Motor neuron (in vitro differentiated cells): ENCODE data around the gene CASR. TPM values are rescaled to one million over a fixed set of nuclear protein-coding genes. Genes with fewer than 3 reads are reported as not detected.
"Not testable (repeated sequence)": the region's sequence is repeated elsewhere in the genome, so short reads cannot be mapped to it uniquely, and the experiment has no call there.

Source experiments
- ATAC-seq, 8 experiments: fragments of 200-7000 bp; cut with Tn5 transposase; replicated peaks in 6 of 8; 2 replicates each; pipeline ENCODE4 v1.8.0; 2021; ENCODE audit warnings: mild to moderate bottlenecking in 8 of 8, moderate library complexity in 8 of 8
- H3K27ac ChIP-seq, 2 donors: fragments of 250-450 bp; sonication (Bioruptor Pico); 2 replicates each; pipeline ENCODE4 v1.9.0; 2021; ENCODE audit warnings: antibody characterized with exemption in 2 of 2, mild to moderate bottlenecking in 2 of 2, moderate library complexity in 1 of 2
- H3K4me1 ChIP-seq, 2 donors: fragments of 250-450 bp; sonication (Bioruptor Pico); replicated peaks in 1 of 2; 2 replicates each; pipeline ENCODE4 v1.6.1; 2021; ENCODE audit warnings: antibody characterized with exemption in 2 of 2, mild to moderate bottlenecking in 2 of 2, moderate library complexity in 1 of 2
- H3K4me3 ChIP-seq, 5 donors: fragments of 250-450 bp; sonication (Bioruptor Pico); 2 replicates each; pipeline ENCODE4 v1.9.0; 2021; ENCODE audit warnings: antibody characterized with exemption in 5 of 5, mild to moderate bottlenecking in 5 of 5, moderate library complexity in 4 of 5
- WGBS, 10 experiments: fragments of 450-650 bp; shearing (Covaris generic); methylation state at CpG; one replicate each; pipeline ENCODE4 v1.0.0; 2022; 5-methylcytosine and 5-hydroxymethylcytosine counted together
- in situ Hi-C, 9 experiments: fragments of 400-800 bp; cut with MboI; loops; one replicate each; pipeline ENCODE4 v1.15.0; 2021; ENCODE audit warnings: low sequenced_read_pairs in 9 of 9, low pct_unique_long_range_greater_than_20kb in 2 of 9; ENCODE audit not compliant: unreplicated experiment in 9 of 9
- total RNA-seq, 8 experiments: library from RNA; unstranded; fragments of 300-600 nt; gene quantifications; 2 replicates each; pipeline versions ENCODE4 v1.2.3 to v1.2.4, GENCODE V29; 2022

CASR gene, protein sequence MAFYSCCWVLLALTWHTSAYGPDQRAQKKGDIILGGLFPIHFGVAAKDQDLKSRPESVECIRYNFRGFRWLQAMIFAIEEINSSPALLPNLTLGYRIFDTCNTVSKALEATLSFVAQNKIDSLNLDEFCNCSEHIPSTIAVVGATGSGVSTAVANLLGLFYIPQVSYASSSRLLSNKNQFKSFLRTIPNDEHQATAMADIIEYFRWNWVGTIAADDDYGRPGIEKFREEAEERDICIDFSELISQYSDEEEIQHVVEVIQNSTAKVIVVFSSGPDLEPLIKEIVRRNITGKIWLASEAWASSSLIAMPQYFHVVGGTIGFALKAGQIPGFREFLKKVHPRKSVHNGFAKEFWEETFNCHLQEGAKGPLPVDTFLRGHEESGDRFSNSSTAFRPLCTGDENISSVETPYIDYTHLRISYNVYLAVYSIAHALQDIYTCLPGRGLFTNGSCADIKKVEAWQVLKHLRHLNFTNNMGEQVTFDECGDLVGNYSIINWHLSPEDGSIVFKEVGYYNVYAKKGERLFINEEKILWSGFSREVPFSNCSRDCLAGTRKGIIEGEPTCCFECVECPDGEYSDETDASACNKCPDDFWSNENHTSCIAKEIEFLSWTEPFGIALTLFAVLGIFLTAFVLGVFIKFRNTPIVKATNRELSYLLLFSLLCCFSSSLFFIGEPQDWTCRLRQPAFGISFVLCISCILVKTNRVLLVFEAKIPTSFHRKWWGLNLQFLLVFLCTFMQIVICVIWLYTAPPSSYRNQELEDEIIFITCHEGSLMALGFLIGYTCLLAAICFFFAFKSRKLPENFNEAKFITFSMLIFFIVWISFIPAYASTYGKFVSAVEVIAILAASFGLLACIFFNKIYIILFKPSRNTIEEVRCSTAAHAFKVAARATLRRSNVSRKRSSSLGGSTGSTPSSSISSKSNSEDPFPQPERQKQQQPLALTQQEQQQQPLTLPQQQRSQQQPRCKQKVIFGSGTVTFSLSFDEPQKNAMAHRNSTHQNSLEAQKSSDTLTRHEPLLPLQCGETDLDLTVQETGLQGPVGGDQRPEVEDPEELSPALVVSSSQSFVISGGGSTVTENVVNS
- total RNA-seq = 1 to 10 TPM in 1 of 8 experiments, under 1 TPM in 6, not detected in 1; 0.07 to 1.1 (median 0.22) TPM

- ATAC-seq = no peak
- Histone ChIP-seq H3K4me1 (no peaks in the 10 kb centered on the region), H3K4me3 (peak within 1 kb of the TSS in 4 of 5 donors; percentile 1 to 20 (median 12)), H3K27ac (no peak within 1 kb of the TSS)
- in situ Hi-C loops = no loop called here
- WGBS, 10 experiments = 0 to 31% (median 3%) methylated on average over 1 to 11 of the region's 14 CpGs; no CpG with 5 or more reads in 3 of the 10 experiments
These were observed at the start of gene CASR for GRCh38 chr3:122183521-122183892. CASR (plus strand) TSS chr3:122183668; CDS start chr3:122254190, 70,522 bp downstream.

DNA sequence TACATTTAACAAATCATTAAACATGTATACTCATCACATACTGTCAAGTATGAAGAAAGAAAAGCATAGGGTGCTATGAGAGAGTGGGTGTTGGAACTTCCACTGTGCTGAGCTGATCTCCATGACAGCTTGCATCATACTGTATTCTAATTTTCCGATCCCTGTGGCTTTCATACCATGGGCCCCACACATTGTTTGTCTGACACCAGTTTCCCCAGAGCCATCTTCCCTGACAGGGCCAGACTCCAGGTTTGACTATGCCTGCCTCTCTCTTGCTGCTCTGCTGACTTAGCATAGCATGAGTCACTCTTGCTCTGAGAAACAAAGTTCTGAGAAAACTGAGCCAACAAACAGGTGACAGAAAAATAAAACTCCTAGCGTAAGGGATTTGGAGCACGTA, 37.0 kb upstream of the CASR start:
- H3K27ac ChIP-seq = no peak overlapping the region
- 14 to 100% (median 86%) methylated on average over 1 to 3 of the region's 3 CpGs; no CpG with 5 or more reads in 1 of the 10 experiments for WGBS, 10 experiments

DNA sequence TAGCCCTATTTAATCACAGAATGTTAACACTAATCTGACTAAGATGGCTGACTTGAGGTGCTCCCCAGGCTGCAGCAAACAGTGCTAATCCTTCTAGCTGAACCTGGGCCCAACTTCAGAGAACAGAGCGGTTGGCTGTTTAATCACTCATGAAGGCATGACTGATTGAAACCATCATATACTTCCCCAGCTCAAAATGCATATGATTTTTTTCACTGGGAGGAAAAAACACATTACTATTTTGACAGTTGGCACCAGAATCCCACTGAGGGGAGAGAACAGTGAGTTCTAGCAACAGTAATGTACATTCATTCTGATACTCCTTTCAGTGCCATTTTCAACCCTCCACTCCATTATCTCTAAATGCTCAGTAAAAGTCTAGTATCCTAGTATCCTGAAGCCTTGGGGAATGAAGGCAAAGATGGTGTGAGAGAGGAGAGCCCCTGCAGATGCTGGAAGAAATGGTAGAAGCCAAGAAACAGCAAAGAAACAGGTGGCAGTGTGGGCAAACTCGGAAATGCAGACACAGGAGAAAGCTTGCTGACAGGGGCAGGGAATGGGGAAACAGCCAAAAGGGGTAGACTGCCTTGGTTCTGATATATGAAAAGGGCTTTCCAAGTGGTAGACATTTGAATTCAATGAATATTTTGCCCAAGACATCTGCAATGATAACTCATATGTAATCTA, 34.4 kb upstream of the CASR start:
- Histone ChIP-seq H3K4me3 (no peak overlapping the region), H3K4me1 (no peaks in the 10 kb centered on the region), H3K27ac (no peak overlapping the region)
- in situ Hi-C loops = no loop called here
- ATAC-seq = peak in 1 of 8 experiments; percentile 13
- WGBS, 10 experiments = 0 to 100% (median 63%) methylated on average over 1 to 2 of the region's 2 CpGs; no CpG with 5 or more reads in 1 of the 10 experiments

More for the DNA sequence above, 37.0 kb upstream of the CASR start:
- peak in 2 of 8 experiments; percentile 53 to 73 for ATAC-seq
- in situ Hi-C loops = no loop called here
- Histone ChIP-seq H3K4me1 (no peaks in the 10 kb centered on the region), H3K4me3 (no peak overlapping the region)

- Histone ChIP-seq H3K4me3 (no peak overlapping the region), H3K27ac (no peak overlapping the region), H3K4me1 (no peaks in the 10 kb centered on the region)
- in situ Hi-C loops = no loop called here
- peak in 3 of 8 experiments; percentile 24 to 52 (median 27) for ATAC-seq
- WGBS, 10 experiments = 7 to 100% (median 52%) methylated on average over 1 to 2 of the region's 2 CpGs
These were observed 32.0 kb upstream of the CASR start for GRCh38 chr3:122151480-122151879.

GRCh38 chr3:122164983-122165382, 18.5 kb upstream of the CASR start:
- H3K4me1 ChIP-seq, H3K4me3 ChIP-seq, in situ Hi-C loops, ATAC-seq, H3K27ac ChIP-seq: not testable (repeated sequence)
- no CpG with 5 or more reads among the region's 31 CpGs for WGBS, 10 experiments

GRCh38 chr3:122167630-122168029, 15.8 kb upstream of the CASR start:
- Histone ChIP-seq H3K27ac (no peak overlapping the region), H3K4me3 (no peak overlapping the region), H3K4me1 (no peaks in the 10 kb centered on the region)
- in situ Hi-C loops = no loop called here
- no peak for ATAC-seq

GRCh38 chr3:122168044-122168443, 15.4 kb upstream of the CASR start:
- no peak for ATAC-seq

DNA sequence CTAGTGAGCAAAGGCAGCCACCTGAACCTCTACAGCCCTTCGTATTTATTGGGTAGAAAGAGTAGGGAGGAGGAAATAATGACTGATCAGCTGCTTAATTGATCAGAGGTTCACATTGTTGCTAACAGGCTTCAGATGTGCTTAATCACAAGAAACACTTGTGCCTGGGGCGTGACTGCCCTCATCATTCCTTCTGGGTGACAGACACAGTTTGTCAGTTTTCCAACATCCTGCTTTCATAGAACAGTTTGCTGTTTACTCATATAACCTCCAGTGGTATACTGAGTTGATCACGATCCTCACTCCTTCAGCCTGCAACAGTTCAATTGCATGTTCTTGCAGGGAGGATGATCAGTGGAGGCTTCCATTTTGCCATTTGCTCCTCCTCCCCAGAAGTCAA, 13.6 kb upstream of the CASR start:
- in situ Hi-C loops = no loop called here
- WGBS, 10 experiments = 0 to 100% (median 71%) methylated on average over 1 to 3 of the region's 3 CpGs; no CpG with 5 or more reads in 1 of the 10 experiments
- ATAC-seq = no peak
- H3K4me3 ChIP-seq = no peak overlapping the region
- no peak overlapping the region for H3K27ac ChIP-seq
- no peaks in the 10 kb centered on the region for H3K4me1 ChIP-seq

More at GRCh38 chr3:122168044-122168443, 15.4 kb upstream of the CASR start:
- in situ Hi-C loops = no loop called here
- Histone ChIP-seq H3K4me1 (no peaks in the 10 kb centered on the region), H3K27ac (no peak overlapping the region), H3K4me3 (no peak overlapping the region)
- WGBS, 10 experiments = 0 to 88% (median 63%) methylated on average over 1 to 3 of the region's 3 CpGs; no CpG with 5 or more reads in 6 of the 10 experiments

- H3K4me1 ChIP-seq, ATAC-seq, H3K4me3 ChIP-seq, H3K27ac ChIP-seq, in situ Hi-C loops: not testable (repeated sequence)
- 40 to 92% (median 50%) methylated on average over 2 of the region's 2 CpGs; no CpG with 5 or more reads in 7 of the 10 experiments for WGBS, 10 experiments
These were observed 12.1 kb upstream of the CASR start for GRCh38 chr3:122171361-122171760.

GRCh38 chr3:122178711-122179110, 4.8 kb upstream of the CASR start:
- Histone ChIP-seq H3K27ac (no peak overlapping the region), H3K4me1 (no peaks in the 10 kb centered on the region), H3K4me3 (no peak overlapping the region)
- no peak for ATAC-seq
- in situ Hi-C loops = no loop called here
- WGBS, 10 experiments = 31 to 96% (median 80%) methylated on average over 1 to 5 of the region's 5 CpGs; no CpG with 5 or more reads in 2 of the 10 experiments

- peak in 3 of 8 experiments; percentile 21 to 48 (median 37) for ATAC-seq
- H3K27ac ChIP-seq = no peak overlapping the region
- peak overlapping the region in 4 of 5 donors; percentile 1 to 20 (median 12) for H3K4me3 ChIP-seq
- no peaks in the 10 kb centered on the region for H3K4me1 ChIP-seq
- WGBS, 10 experiments = 0 to 14% (median 3%) methylated on average over 1 to 16 of the region's 64 CpGs; no CpG with 5 or more reads in 5 of the 10 experiments
- in situ Hi-C loops = no loop called here
These were observed 574 bp downstream of the CASR start for GRCh38 chr3:122183893-122184590.

- no peak for ATAC-seq
- no peak overlapping the region for H3K27ac ChIP-seq
- H3K4me3 ChIP-seq = peak overlapping the region in 4 of 5 donors; percentile 1 to 20 (median 12)
- in situ Hi-C loops = no loop called here
- WGBS, 10 experiments = 0 to 22% (median 5%) methylated on average over 1 to 10 of the region's 19 CpGs; no CpG with 5 or more reads in 2 of the 10 experiments
- H3K4me1 ChIP-seq = no peaks in the 10 kb centered on the region
These were observed 1.1 kb downstream of the CASR start for GRCh38 chr3:122184591-122184929.
